Lower lobe of right lung (tissue), 2 donors: ENCODE data around the gene UBE2O. TPM values are rescaled to one million over a fixed set of nuclear protein-coding genes. Genes with fewer than 3 reads are reported as not detected.

Experiments
- ATAC-seq, 2 donors: fragments of 200-7000 bp; cut with Tn5 transposase; one replicate each; pipeline ENCODE4 v1.9.1; 2020 to 2022; ENCODE audit warnings: mild to moderate bottlenecking in 2 of 2, moderate library complexity in 2 of 2
- DNase-seq: peaks from one replicate; pipeline ENCODE4 v3.0.0-alpha.2; 2020
- H3K27ac ChIP-seq: fragments of 200-600 bp; one replicate; pipeline ENCODE4 v1.8.0; 2022
- H3K27me3 ChIP-seq: fragments of 200-600 bp; one replicate; pipeline ENCODE4 v1.8.0; 2022; ENCODE audit warnings: low read depth
- H3K36me3 ChIP-seq: fragments of 200-600 bp; one replicate; pipeline ENCODE4 v1.8.0; 2022; ENCODE audit warnings: mild to moderate bottlenecking
- H3K4me1 ChIP-seq: fragments of 200-600 bp; one replicate; pipeline ENCODE4 v1.8.0; 2022
- H3K4me3 ChIP-seq: fragments of 200-600 bp; one replicate; pipeline ENCODE4 v1.8.0; 2022; ENCODE audit warnings: mild to moderate bottlenecking
- H3K9me3 ChIP-seq: fragments of 200-600 bp; one replicate; pipeline ENCODE4 v1.8.0; 2022
- intact Hi-C: fragments of 100-400 bp; cut with DNase I; formaldehyde crosslinking; loops from one replicate; pipeline ENCODE4 v1.11.0; 2022
- total RNA-seq: library from RNA; stranded (reverse); fragmentation: NEBNext Ultra II Directional; extraction: Animal tissue kit (Norgen Biotek cat#: 25700); gene quantifications from one replicate; pipeline ENCODE4 v1.2.1, GENCODE V29; 2021
- TF ChIP-seq, protein P1 (sequence below): fragments of 200-600 bp; IDR thresholded peaks from one replicate; pipeline ENCODE4 v1.8.0; 2022; ENCODE audit warnings: antibody characterized with exemption, mild to moderate bottlenecking
- donor health status: DM: no; HTN: yes; CAD: no; lungs with severe emphysema.

Gene UBE2O
- total RNA-seq, 1 donor from 2014 or later: 18.2 TPM

DNA sequence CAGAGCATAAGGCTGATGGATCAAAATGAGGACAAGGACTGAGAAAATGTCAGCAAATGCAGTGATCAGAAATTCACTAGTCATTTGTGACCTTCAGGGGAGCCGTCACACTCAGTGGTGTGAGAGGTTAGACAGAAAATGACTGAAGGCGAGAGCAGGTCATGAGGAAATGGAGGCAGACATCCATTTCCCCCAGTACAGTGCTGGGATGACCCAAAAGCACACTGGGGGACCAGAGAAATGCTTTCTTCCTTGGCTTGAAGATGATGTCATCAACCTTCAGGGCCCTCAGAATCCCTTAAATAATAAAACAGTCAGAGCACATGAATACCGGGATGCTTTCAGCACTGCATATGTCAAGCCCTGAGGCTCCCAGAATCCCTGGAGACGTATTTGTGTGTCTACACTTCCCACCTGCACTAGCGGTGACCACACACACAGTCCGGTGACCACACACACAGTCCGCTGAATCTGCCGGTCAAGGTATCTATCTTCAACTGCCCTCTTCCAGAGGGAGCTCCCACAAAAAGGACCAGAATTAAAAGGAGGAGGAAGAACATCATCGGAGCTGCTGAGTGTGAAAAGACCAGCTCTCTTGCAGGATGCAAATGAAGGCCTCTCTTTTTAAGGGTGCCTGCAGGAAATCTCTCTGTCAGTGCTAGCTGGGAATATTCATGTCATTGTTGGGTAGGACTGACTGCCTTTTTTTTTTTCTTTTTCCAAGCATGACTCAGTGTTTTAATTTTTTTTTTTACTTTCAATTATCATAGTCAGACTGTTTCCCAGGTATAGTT, 8.2 kb downstream of the UBE2O start:
- Histone ChIP-seq H3K4me3 (no peak overlapping the region), H3K27me3 (no peaks in the 10 kb centered on the region), H3K4me1 (peaks cover 15% of the 10 kb centered on the region), H3K27ac (no peak overlapping the region), H3K36me3 (no peaks in the 10 kb centered on the region), H3K9me3 (no peaks in the 10 kb centered on the region)
- DNase-seq (no peak), ATAC-seq (no peak)
- TF ChIP-seq, protein P1, sequence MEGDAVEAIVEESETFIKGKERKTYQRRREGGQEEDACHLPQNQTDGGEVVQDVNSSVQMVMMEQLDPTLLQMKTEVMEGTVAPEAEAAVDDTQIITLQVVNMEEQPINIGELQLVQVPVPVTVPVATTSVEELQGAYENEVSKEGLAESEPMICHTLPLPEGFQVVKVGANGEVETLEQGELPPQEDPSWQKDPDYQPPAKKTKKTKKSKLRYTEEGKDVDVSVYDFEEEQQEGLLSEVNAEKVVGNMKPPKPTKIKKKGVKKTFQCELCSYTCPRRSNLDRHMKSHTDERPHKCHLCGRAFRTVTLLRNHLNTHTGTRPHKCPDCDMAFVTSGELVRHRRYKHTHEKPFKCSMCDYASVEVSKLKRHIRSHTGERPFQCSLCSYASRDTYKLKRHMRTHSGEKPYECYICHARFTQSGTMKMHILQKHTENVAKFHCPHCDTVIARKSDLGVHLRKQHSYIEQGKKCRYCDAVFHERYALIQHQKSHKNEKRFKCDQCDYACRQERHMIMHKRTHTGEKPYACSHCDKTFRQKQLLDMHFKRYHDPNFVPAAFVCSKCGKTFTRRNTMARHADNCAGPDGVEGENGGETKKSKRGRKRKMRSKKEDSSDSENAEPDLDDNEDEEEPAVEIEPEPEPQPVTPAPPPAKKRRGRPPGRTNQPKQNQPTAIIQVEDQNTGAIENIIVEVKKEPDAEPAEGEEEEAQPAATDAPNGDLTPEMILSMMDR: no peak
- intact Hi-C loops: no loop called here

DNA sequence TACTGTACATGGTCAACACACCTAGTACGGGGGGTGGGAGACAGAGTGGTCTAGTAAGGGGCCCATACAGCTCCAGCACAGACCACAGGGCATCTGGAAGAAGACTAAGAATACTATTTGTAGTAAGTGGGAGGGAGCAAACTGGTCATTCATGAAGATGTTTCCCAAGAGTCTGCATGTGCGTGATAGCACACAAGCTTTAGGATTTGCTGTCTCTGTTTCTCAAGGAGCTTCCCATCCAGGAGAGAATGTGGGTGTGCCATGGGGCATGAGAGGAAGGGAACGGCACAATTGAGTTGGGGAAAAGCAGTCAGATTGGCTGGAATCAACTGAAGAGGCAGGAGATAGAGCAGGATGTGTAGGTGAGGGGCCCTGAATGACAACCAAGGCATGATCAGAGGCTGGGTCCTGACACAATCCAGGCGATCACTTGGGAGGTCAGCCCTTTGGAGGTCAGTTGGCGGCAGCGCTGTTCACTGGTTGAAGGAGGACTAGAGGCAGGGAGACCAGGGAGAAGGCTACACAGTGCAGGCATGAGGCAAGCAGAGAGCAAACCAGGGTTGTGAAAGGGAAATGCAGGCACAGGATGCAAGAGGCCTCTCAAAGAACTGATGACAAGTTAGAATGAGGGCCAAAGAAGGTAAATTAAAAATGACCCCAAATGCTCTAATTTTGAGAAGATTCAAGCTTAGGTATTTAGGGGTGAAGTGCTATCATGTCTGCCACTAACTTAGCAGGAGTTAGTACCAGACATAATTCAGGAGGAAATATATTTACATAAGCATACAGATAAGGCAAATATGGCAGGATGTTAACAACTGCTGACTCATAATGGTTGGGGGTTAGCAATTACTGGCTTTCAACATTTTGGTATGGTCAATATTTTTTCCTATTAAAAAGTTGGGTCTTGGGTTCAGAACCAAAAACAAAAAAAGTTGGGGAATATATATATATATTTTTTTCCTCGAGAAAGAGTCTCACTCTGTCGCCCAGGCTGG, 10.3 kb downstream of the UBE2O start:
- Histone ChIP-seq H3K27ac (no peak overlapping the region), H3K4me1 (peaks cover 15% of the 10 kb centered on the region), H3K36me3 (no peaks in the 10 kb centered on the region), H3K27me3 (no peaks in the 10 kb centered on the region), H3K4me3 (no peak overlapping the region), H3K9me3 (no peaks in the 10 kb centered on the region)
- ATAC-seq (no peak), DNase-seq (no peak)
- TF ChIP-seq, protein P1: no peak
- intact Hi-C loops: no loop called here

DNA sequence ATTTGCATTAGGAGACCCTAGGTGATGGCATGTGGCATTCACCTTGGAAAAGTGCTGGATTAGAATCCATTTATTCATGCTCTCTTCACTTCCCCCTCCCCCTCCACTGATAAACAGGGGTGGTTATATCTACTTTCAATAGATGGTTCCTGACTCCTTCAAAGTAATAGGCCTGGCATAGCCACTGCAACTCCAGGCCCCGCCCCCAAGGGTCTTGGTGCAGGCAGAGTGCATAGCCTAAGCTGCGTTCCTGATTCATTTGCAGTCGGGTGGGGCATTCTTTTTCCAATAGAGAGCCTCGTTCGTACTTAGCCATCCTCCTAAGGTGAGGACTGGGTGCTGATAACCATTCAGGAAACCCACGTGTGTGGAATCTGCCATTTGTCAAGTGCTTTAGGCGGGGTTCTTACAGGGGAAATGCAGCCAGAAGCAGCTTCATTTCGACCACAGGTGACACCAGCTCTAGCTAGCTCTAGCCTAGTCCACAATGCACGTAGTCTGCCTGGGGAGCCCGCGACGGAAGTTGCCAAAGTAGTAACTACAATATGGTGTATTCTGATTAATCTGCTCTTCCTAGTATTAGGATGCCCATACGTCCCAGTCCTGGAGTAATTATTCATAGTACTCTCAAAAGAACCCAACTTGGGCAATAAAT, 11.1 kb downstream of the UBE2O start:
- H3K4me3 ChIP-seq: no peak overlapping the region
- H3K36me3 ChIP-seq: no peaks in the 10 kb centered on the region
- H3K4me1 ChIP-seq: peaks cover 10% of the 10 kb centered on the region
- H3K9me3 ChIP-seq: no peaks in the 10 kb centered on the region
- H3K27me3 ChIP-seq: no peaks in the 10 kb centered on the region
- no peak overlapping the region for H3K27ac ChIP-seq
- intact Hi-C loops: no loop called here
- no peak for ATAC-seq
- no peak for DNase-seq
- TF ChIP-seq, protein P1: no peak

DNA sequence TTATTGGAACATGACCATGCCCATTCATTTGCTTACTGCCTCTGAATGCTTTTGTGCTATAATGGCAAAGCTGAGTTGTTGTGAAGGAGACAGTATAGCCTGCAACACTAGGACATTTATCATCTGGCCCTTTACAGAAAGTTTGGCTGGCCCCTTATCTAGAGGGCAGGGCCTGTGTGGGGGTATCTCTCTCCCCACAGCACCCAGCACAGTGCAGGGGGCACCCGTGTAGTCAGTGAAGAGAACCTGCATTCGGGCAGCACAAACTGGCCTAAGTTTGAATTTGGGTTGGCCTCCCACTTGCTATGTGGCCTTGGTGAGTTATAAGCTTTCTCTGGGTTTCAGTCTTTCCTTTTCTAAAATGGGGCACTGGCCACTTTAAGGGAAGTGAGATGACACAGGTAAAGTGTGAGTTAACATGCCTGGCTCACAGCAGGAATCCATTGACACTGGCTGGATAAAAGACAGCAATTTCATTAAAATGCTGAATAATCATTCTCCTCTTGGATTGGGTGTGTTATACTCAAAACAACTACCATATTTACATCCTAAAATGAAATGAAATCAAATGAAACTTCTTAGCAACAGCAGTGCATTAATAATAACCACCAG, 12.1 kb downstream of the UBE2O start:
- Histone ChIP-seq H3K9me3 (no peaks in the 10 kb centered on the region), H3K4me1 (peaks cover under 1% of the 10 kb centered on the region), H3K36me3 (no peaks in the 10 kb centered on the region), H3K27me3 (no peaks in the 10 kb centered on the region), H3K27ac (no peak overlapping the region), H3K4me3 (no peak overlapping the region)
- intact Hi-C loops: no loop called here
- TF ChIP-seq, protein P1: no peak
- DNase-seq (no peak), ATAC-seq (no peak)
